H1 (cell line): ENCODE results near the gene ANO2.

Source experiments
- GTF2F1 ChIP-seq: IDR thresholded peaks from 2 replicates; pipeline ENCODE4 v1.6.1; 2012; ENCODE audit warnings: low read depth, low read length, improper control_type of control experiment, borderline replicate concordance
- HDAC6 ChIP-seq: IDR thresholded peaks from one replicate; pipeline ENCODE4 v1.7.1; 2012; ENCODE audit warnings: low read depth, mild to moderate bottlenecking, inconsistent platforms, low read length, moderate library complexity
- POLR2A ChIP-seq, 2 experiments: IDR thresholded peaks; 1 replicate in 1 of 2; 2 replicates in 1 of 2; pipeline ENCODE4 v1.6.1; 2011; ENCODE audit warnings: low read depth in 2 of 2, low read length in 2 of 2, mild to moderate bottlenecking in 2 of 2; ENCODE audit errors: control extremely low read depth in 1 of 2
- USF2 ChIP-seq: IDR thresholded peaks from 2 replicates; pipeline ENCODE4 v1.6.1; 2011; ENCODE audit warnings: low read length, improper control_type of control experiment
- TF ChIP-seq, protein P1 (sequence below), 3 experiments: IDR thresholded peaks; 1 replicate in 2 of 3; 2 replicates in 1 of 3; pipeline versions ENCODE4 v1.5.1 to v1.6.1; 2011; ENCODE audit warnings: low read length in 3 of 3, mild to moderate bottlenecking in 3 of 3, inconsistent platforms in 2 of 3, low read depth in 1 of 3, moderate library complexity in 1 of 3; ENCODE audit not compliant: insufficient read depth in 1 of 3; ENCODE audit errors: control extremely low read depth in 1 of 3

DNA sequence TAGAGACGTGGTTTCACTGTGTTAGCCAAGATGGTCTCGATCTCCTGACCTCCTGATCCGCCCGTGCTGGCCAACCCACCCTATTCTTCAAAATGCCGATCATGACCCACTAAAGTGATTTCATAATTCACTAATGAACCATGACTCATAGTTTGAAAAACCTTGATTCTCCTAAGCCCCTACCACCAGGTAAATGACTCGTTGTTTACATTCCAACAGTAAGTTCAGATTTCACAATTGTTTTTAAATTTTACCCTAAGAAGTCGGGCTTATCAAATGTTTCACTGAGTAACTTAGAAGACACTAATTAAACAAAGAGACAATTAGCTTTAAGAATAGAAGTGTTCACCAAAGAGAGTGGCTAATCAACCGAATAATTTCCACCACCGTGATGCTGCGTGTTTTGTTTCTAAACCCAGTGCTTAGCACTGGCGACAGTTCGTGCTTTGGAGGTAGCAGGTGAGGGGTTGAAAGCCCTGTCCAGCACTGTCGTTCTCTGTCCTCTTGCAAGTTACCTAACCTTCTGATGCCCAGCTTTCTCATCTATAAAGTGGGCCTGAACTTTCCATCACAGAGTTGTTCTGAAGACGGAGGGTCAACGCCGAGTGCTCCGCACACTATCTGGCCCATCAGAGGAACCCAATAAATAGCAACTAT, 376.6 kb downstream of the ANO2 start:
- TF ChIP-seq, protein P1, sequence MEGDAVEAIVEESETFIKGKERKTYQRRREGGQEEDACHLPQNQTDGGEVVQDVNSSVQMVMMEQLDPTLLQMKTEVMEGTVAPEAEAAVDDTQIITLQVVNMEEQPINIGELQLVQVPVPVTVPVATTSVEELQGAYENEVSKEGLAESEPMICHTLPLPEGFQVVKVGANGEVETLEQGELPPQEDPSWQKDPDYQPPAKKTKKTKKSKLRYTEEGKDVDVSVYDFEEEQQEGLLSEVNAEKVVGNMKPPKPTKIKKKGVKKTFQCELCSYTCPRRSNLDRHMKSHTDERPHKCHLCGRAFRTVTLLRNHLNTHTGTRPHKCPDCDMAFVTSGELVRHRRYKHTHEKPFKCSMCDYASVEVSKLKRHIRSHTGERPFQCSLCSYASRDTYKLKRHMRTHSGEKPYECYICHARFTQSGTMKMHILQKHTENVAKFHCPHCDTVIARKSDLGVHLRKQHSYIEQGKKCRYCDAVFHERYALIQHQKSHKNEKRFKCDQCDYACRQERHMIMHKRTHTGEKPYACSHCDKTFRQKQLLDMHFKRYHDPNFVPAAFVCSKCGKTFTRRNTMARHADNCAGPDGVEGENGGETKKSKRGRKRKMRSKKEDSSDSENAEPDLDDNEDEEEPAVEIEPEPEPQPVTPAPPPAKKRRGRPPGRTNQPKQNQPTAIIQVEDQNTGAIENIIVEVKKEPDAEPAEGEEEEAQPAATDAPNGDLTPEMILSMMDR (IDR thresholded peaks at IDR 0.05; ENCODE audit: control extremely low read depth in 1 of 3, insufficient read depth in 1 of 3, low read depth in 1 of 3, low read length in 3 of 3), result no peak
- TF ChIP-seq HDAC6 (no peak), POLR2A (IDR thresholded peaks at IDR 0.05; ENCODE audit: control extremely low read depth in 1 of 2, low read depth in 2 of 2, low read length in 2 of 2) (no peak), GTF2F1 (no peak), USF2 (no peak)
